K562 (cell line): Measurements from ENCODE around the gene CUX1. TPM values are rescaled to one million over a fixed set of nuclear protein-coding genes. Genes with fewer than 3 reads are reported as not detected.

Experiments
- DNMT1 ChIP-seq: fragments of 450-650 bp; IDR thresholded peaks from 2 replicates; pipeline ENCODE4 v1.6.1; 2016; ENCODE audit warnings: antibody characterized with exemption, mild to moderate bottlenecking
- EGR1 ChIP-seq: fragments of 450-650 bp; conservative IDR thresholded peaks from 2 replicates; pipeline ENCODE4 v1.6.1; 2017; ENCODE audit warnings: mild to moderate bottlenecking
- FIP1L1 ChIP-seq: fragments of 200-400 bp; formaldehyde crosslinking; IDR thresholded peaks from 2 replicates; pipeline ENCODE4 v1.6.1; 2018; ENCODE audit warnings: mild to moderate bottlenecking, low read depth, low read length; ENCODE audit not compliant: poor library complexity, severe bottlenecking
- GABPB2 ChIP-seq: fragments of 250-450 bp; sonication (Bioruptor Pico); conservative IDR thresholded peaks from 2 replicates; pipeline ENCODE4 v1.5.1; 2021; ENCODE audit warnings: mild to moderate bottlenecking
- HNRNPLL ChIP-seq: fragments of 200-400 bp; formaldehyde crosslinking; IDR thresholded peaks from 2 replicates; pipeline ENCODE4 v1.6.1; 2017; ENCODE audit warnings: low read length, low read depth, mild to moderate bottlenecking; ENCODE audit not compliant: poor library complexity, severe bottlenecking
- MTF1 ChIP-seq: fragments of 250-450 bp; sonication (Bioruptor Pico); IDR thresholded peaks from 2 replicates; pipeline ENCODE4 v1.9.0; 2021; ENCODE audit warnings: moderate library complexity, mild to moderate bottlenecking, inconsistent platforms, borderline replicate concordance
- PHF21A ChIP-seq: fragments of 450-650 bp; IDR thresholded peaks from 2 replicates; pipeline ENCODE4 v1.6.1; 2017; ENCODE audit warnings: low read depth, borderline replicate concordance
- ZNF785 ChIP-seq: fragments of 250-450 bp; sonication (Bioruptor Pico); IDR thresholded peaks from 2 replicates; pipeline ENCODE4 v1.4.0; 2020; ENCODE audit warnings: mild to moderate bottlenecking
- polyA plus RNA-seq, 8 experiments: library from polyadenylated mRNA; depleted of rRNA in 4 of 8; stranded (reverse) in 5 of 8; unstranded in 3 of 8; fragments of >200 nt; fragmentation: Nextera tagmentation in 2 of 8; fragmentation: Illumina TruSeq in 1 of 8; extraction: Ambion mirVana in 2 of 8; extraction: Trizol in 1 of 8; gene quantifications; 2 replicates each; pipeline versions ENCODE4 v1.2.1 to v1.2.3, GENCODE V29; 2011 to 2014; ENCODE audit warnings: inconsistent platforms in 1 of 8, missing spikeins in 1 of 8
- total RNA-seq, 7 experiments: library from RNA; depleted of rRNA in 6 of 7; stranded (reverse); fragments of >200 nt in 6 of 7; fragmentation: Illumina TruSeq in 2 of 7; extraction: Trizol in 2 of 7; gene quantifications; 2 replicates each; pipeline versions ENCODE4 v1.2.1 to v1.2.3, GENCODE V29; 2011 to 2021; ENCODE audit warnings: low replicate concordance in 1 of 7
- TF ChIP-seq, protein P1 (sequence below): fragments of 450-650 bp; IDR thresholded peaks from 2 replicates; pipeline ENCODE4 v1.6.1; 2016; ENCODE audit warnings: low read depth

CUX1 gene
- total and polyA plus RNA-seq, 9 of the 15 experiments (the other 6 are each of a cell fraction or from before 2014, with no cell fraction given) = 3.6 to 55.3 (median 25.2) TPM

DNA sequence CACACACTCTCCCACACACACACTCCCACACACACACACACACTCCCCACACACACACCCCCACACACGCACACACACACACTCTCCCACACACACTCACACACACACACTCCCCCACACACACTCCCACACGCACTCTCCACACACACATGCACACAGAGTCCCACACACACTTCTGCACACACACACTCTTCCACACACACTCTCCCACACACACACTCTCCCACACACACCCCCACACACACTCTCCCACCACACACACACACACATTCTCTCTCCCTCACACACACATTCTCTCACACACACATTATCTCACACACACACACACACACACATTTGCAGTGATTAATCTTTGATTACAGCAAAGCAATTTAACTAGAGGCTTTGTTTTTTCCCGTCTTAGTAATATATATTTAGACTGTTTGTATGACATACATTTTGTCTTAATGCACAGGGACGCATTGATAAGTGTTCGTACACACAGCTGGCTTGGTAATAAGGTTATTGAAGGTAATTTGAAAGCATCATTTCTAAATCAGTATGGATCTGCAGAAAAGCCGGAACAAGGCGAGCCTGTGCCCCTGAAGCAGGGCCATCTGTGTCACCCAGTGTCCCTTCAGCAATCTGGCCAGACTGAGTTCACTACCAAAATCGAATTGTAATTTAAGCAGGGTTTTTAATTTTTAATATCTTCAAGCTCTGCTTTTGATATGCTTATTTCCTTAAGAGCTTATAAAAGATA is 399.3 kb downstream of the CUX1 start (continued):
- TF ChIP-seq, protein P1, sequence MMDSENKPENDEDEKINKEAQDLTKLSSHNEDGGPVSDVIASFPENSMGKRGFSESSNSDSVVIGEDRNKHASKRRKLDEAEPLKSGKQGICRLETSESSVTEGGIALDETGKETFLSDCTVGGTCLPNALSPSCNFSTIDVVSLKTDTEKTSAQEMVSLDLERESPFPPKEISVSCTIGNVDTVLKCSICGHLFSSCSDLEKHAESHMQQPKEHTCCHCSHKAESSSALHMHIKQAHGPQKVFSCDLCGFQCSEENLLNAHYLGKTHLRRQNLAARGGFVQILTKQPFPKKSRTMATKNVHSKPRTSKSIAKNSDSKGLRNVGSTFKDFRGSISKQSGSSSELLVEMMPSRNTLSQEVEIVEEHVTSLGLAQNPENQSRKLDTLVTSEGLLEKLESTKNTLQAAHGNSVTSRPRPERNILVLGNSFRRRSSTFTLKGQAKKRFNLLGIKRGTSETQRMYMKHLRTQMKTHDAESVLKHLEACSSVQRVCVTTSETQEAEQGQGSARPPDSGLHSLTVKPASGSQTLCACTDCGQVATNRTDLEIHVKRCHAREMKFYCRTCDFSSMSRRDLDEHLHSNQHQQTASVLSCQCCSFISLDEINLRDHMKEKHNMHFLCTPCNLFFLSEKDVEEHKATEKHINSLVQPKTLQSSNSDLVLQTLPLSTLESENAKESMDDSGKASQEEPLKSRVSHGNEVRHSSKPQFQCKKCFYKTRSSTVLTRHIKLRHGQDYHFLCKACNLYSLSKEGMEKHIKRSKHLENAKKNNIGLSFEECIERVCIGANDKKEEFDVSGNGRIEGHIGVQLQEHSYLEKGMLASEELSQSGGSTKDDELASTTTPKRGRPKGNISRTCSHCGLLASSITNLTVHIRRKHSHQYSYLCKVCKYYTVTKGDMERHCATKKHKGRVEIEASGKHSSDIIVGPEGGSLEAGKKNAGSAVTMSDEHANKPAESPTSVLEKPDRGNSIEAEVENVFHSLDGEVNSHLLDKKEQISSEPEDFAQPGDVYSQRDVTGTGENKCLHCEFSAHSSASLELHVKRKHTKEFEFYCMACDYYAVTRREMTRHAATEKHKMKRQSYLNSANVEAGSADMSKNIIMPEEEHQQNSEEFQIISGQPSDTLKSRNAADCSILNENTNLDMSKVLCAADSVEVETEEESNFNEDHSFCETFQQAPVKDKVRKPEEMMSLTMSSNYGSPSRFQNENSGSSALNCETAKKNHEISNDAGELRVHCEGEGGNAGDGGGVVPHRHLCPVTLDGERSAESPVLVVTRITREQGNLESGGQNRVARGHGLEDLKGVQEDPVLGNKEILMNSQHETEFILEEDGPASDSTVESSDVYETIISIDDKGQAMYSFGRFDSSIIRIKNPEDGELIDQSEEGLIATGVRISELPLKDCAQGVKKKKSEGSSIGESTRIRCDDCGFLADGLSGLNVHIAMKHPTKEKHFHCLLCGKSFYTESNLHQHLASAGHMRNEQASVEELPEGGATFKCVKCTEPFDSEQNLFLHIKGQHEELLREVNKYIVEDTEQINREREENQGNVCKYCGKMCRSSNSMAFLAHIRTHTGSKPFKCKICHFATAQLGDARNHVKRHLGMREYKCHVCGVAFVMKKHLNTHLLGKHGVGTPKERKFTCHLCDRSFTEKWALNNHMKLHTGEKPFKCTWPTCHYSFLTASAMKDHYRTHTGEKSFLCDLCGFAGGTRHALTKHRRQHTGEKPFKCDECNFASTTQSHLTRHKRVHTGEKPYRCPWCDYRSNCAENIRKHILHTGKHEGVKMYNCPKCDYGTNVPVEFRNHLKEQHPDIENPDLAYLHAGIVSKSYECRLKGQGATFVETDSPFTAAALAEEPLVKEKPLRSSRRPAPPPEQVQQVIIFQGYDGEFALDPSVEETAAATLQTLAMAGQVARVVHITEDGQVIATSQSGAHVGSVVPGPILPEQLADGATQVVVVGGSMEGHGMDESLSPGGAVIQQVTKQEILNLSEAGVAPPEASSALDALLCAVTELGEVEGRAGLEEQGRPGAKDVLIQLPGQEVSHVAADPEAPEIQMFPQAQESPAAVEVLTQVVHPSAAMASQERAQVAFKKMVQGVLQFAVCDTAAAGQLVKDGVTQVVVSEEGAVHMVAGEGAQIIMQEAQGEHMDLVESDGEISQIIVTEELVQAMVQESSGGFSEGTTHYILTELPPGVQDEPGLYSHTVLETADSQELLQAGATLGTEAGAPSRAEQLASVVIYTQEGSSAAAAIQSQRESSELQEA = no peak
- no peak for TF ChIP-seq ZNF785 (CRISPR knock-in tag)
- peak; percentile 17 for TF ChIP-seq HNRNPLL
- TF ChIP-seq PHF21A = no peak
- no peak for TF ChIP-seq GABPB2 (CRISPR knock-in tag)
- TF ChIP-seq EGR1 = peak; percentile 48; the same call in 1 of the 2 replicates
- TF ChIP-seq MTF1 (CRISPR knock-in tag) = no peak
- no peak for TF ChIP-seq FIP1L1
- no peak for TF ChIP-seq DNMT1
- TF ChIP-seq, all 486 proteins: peak for 2
